Skeletal muscle cell (primary cell): Measurements from ENCODE around the gene LOC128125822.
"Not testable (repeated sequence)": the region's sequence is repeated elsewhere in the genome, so short reads cannot be mapped to it uniquely, and the experiment has no call there.

Source experiments
- DNase-seq: peaks from one replicate; pipeline ENCODE4 v3.0.0-alpha.2; 2010; ENCODE audit warnings: low read depth
- H3K4me3 ChIP-seq: 2 replicates; pipeline ENCODE4 v1.5.1; 2011; ENCODE audit warnings: low read depth, mild to moderate bottlenecking, control low read depth, low read length, moderate library complexity

LOC128125822 gene

GRCh38 chr6:63578757-63579156 lies 6.5 kb downstream of the LOC128125822 start:
- no peak overlapping the region for H3K4me3 ChIP-seq
- no peak for DNase-seq

DNA sequence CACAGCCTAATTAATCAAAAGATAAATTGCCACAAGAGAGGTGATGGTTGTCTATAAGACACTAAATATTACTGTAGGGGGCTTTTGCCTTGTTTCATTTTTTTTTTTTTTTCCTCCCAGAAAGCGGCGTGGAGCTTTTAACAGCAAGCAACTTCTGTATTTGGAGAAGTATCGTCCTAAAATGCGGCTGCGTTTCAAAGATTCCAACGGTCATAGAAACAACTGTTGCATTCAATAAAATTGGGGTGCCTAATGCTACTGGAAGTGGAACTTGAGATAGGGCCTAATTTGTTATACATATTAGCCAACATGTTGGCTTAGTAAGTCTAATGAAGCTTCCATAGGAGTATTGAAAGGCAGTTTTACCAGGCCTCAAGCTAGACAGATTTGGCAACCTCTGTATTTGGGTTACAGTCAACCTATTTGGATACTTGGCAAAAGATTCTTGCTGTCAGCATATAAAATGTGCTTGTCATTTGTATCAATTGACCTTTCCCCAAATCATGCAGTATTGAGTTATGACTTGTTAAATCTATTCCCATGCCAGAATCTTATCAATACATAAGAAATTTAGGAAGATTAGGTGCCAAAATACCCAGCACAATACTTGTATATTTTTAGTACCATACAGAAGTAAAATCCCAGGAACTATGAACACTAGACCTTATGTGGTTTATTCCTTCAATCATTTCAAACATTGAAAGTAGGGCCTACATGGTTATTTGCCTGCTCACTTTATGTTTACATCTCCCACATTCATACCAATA lies 7.8 kb downstream of the LOC128125822 start:
- H3K4me3 ChIP-seq, result no peak overlapping the region
- DNase-seq, result no peak

DNA sequence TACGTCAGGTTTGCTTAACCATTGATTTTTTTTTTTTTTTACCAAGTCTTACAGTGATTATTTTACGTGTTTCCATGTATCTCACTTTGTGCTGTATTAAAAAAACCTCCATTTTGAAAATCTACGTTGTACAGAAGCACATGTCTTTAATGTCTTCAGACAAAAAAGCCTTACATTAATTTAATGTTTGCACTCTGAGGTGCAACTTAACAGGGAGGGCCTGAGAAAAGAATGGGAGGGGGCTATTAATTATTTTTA lies 8.4 kb downstream of the LOC128125822 start:
- H3K4me3 ChIP-seq, result no peak overlapping the region
- DNase-seq, result no peak

DNA sequence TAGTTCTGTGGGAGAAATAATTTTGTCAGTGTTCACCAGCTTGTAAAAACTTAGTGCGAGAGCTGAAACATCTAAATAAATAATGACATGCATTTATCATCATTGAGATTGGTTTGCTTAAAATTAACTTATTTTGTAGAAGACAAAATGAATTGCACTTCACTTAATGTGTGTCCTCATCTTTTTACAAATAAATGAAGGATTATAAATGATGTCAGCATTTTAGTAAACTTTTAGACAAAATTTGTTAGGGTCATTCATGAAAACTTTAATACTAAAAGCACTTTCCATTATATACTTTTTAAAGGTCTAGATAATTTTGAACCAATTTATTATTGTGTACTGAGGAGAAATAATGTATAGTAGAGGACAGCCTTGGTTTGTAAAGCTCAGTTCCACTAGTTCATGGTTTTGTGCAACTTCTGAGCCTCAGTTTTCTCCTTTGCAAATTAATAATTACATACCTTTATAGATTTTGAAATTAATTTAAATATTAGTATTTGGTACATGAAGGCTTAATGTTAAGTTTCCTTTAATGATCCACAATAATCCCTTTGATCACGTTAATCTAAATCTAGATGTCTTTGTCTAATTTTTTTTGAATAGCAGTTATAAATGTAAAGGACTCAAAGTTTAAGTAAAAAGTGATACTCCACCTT lies 9.2 kb downstream of the LOC128125822 start:
- no peak overlapping the region for H3K4me3 ChIP-seq
- DNase-seq, result no peak

DNA sequence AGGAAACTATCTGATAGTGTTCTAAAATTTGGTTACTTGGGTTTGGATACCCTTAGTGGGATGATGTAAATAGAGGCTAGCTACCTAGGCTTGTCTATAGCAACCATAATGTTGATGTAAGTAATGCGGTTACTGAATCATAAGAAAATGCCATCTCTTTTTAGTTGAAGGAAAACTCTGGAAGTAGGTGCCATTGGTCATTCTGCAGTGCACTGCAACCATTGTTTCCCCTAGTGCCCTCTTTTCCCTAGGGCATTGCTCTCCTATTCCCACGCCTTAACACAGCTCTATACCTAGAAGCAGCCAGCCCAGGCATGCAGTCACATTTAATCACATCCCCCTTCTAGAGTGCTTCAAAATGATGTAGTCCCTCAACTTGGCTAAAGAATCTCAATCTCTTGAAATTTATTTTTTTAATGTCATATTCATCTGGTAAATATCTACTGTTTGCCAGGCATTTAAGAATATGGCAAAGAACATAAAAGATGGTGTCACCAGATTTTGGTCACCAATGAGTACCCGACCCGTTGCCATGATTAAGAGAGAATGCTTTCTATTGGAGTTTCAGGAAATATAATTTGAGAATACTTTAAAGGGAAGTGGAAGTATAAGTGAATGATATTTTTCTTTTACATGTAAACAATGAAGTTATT lies 10.4 kb downstream of the LOC128125822 start:
- H3K4me3 ChIP-seq, result no peak overlapping the region
- no peak for DNase-seq

DNA sequence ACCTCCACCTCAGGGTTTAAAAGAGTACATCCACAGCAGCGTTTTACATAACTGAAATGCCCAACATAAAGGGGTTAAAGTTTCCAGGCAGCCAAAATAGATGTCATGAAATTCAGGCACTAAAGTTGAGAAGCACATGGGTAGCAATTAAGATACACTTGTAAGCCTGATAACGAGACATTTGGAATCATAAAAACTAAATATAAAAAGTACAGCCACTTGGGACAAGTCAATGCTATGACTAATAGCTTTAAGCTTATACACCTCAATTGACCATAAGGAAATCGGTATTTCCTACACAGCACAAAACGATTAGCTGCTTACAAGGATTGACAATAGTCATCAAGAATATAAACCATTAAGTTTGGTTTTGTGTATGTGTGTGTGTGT lies 11.8 kb downstream of the LOC128125822 start:
- DNase-seq, result no peak
- H3K4me3 ChIP-seq, result no peak overlapping the region

DNA sequence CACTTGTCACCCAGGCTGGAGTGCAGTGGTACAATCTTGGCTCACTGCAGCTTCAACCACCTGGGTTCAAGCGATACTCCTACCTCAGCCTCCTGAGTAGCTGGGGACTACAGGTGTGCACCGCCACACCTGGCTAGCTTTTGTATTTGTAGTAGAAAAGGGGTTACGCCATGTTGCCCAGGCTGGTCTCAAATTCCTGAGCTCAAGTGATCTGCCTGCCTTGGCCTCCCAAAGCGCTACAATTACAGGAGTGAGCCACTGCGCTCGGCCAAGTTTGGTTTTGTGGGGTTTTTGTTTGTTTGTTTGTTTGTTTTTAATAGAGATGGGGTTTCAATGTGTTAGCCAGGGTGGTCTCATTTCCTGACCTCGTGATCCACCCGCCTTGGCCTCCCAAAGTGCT lies 12.3 kb downstream of the LOC128125822 start:
- no peak overlapping the region for H3K4me3 ChIP-seq
- no peak for DNase-seq

- DNase-seq, H3K4me3 ChIP-seq: not testable (repeated sequence)
Measured at GRCh38 chr6:63585652-63586051, 13.4 kb downstream of the LOC128125822 start.

GRCh38 chr6:63589952-63590411 lies 17.7 kb downstream of the LOC128125822 start:
- DNase-seq, result no peak
- no peak overlapping the region for H3K4me3 ChIP-seq

DNA sequence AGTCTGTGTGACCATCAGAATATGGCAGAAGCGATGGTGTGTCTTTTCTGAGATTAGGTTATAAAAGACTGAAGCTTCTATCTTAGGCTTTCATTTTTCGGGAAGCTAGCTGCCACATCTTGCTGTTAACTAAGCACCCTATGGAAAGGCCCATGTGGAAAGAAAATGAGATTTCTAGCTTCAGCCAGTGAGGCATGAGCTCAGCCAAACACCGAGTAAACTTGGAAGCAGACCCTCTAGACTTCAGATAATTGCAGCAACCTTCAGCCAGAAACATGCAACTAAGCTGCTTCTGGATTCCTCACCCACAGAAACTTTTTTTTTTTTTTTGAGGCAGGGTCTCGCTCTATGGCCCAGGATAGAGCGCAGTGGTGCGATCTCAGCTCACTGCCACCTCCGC lies 20.6 kb downstream of the LOC128125822 start:
- H3K4me3 ChIP-seq, result no peak overlapping the region

GRCh38 chr6:63597141-63598048 lies 25.1 kb downstream of the LOC128125822 start:
- DNase-seq, result no peak
- H3K4me3 ChIP-seq, result peak overlapping the region; percentile 60

More for the DNA sequence above, 20.6 kb downstream of the LOC128125822 start:
- DNase-seq, result no peak

DNA sequence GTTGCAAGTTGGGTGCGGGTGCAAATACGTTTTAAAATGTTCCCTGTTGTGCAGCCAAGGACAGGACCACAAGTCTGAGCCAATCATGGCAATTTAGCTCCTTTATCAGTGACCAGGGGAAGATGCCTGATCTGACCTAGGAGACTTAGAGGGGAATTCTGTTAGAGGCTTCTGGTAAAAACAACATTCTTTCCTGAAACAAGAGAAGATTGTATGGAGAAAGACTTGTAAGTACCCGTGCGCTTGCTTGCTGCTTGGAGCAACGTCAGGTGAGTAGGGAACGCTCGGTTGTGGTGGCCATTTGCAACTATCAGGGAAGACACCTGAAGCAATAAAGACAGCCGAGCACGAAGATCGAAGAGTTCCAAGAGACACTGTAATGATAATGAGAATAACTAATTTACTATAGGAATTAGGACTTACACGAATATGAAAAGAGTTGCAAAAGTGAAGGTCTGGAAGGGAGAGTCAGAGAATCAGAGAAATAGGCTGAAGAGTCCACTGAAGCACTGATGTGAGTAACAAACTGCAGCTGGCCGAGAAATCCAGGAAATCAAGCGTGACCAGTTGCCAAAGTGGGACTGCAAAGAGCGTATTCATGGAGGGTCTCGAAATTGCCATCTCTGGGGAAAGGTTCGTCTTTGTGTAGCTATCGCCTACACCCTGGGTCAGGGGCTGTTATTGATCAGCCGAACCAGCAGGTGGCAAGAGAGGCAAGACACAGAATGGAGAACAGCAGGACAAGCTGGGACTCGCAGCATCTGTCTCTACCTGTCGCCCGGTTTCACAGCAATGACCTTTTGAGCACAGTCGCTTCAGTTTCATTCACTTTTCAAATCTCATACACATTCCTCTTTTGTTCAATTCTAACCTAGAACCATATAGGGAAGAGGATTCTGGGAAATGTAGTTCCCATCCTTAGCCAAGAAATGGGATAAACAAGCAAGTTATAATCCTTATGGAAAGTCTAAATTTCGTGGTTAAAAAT lies 26.1 kb downstream of the LOC128125822 start:
- peak overlapping the region; percentile 60 for H3K4me3 ChIP-seq
- DNase-seq, result no peak

DNA sequence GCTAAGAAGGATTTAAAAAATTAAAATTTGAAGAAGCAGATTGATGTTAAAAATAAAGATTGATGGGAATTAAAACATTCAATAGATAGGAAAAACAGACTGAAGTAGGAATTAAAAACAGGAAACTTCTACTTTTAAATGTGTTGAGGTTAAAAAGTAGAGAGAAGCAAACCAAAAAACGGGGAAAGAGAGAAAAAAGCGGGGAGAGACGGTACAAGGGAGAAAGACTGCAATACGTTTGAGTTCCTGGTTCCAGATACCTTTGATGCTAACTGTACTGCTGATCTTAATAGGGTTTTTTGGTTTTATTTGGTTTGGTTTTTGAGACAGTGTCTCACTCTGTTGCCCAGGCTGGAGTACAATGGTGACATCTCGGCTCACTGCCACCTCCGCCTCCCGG lies 27.0 kb downstream of the LOC128125822 start:
- no peak for DNase-seq

GRCh38 chr6:63600136-63600535 lies 27.9 kb downstream of the LOC128125822 start:
- no peak for DNase-seq

More for the DNA sequence above, 27.0 kb downstream of the LOC128125822 start:
- H3K4me3 ChIP-seq, result no peak overlapping the region

GRCh38 chr6:63609231-63609630 lies 37.0 kb downstream of the LOC128125822 start:
- DNase-seq, result no peak
- no peak overlapping the region for H3K4me3 ChIP-seq

More at GRCh38 chr6:63600136-63600535, 27.9 kb downstream of the LOC128125822 start:
- no peak overlapping the region for H3K4me3 ChIP-seq

DNA sequence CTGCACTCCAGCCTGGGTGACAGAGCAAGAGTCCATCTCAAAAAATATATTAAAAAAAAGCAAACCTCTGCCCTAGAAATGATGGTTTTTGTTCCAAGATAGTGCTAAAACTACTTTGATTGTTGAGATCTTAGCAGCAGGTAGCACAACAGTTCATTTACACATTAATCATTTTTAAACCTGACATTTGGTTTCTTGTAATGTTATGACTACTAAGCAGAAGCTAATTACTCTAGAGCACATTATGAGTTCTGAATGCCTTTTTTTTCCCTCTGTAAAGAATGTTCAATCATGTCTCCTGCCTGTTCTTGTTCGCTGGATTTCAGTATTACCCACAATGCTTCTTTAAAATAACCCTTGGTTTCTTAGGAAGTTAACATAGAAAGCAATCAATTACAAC lies 38.7 kb downstream of the LOC128125822 start:
- H3K4me3 ChIP-seq, result no peak overlapping the region
- no peak for DNase-seq

- DNase-seq, result no peak
- no peak overlapping the region for H3K4me3 ChIP-seq
Measured at GRCh38 chr6:63611560-63611959, 39.3 kb downstream of the LOC128125822 start.

DNA sequence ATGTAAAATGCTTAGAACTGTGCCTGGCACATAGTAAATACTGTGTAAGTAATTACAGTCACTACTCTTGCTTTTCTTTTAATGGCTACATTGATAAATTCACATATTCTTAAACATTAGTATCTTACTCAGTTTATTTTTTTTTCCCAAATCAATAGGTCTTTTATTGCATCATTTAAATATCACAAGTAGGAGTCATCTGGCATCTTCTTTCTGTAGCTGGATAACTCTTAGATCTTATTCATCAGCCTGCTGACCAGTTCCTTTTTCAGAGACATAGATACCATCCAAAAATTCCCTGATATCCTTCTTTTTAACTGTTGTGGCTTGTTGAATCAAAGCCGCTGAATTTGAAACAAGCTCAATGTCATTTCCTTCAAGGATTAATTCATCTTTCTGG lies 43.3 kb downstream of the LOC128125822 start:
- no peak for DNase-seq
- no peak overlapping the region for H3K4me3 ChIP-seq
